GM18873 (cell line): Measurements from ENCODE around the gene ZNF787.
"Not testable (repeated sequence)": the region's sequence is repeated elsewhere in the genome, so short reads cannot be mapped to it uniquely, and the experiment has no call there.

Source experiments
- ATAC-seq: cut with Tn5 transposase; IDR thresholded peaks from one replicate; pipeline ENCODE4 v1.9.1; 2021; ENCODE audit warnings: mild to moderate bottlenecking, moderate library complexity, moderate number of reproducible peaks; ENCODE audit not compliant: unreplicated experiment, low FRiP score

Gene ZNF787

GRCh38 chr19:56107626-56108351, 13.3 kb downstream of the ZNF787 start:
- no peak for ATAC-seq

DNA sequence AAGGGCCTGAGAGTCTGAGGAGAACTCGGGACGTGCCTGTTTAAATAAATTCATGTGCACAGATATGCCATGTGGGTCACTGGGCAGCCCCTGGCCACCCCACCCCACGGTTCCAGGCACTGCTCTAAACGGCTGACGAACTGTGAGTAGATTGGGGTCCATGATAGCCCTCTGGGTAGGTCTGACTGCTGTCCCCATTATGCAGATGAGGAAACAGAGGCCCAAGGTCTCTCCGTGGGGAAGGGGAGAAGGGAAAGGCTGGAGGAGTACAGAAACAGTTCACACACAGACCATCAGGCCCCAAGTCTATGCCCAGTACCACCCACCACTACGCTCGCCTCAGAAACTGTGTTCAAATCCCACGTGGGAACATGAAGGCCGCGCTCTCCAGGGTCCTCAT, 14.1 kb downstream of the ZNF787 start:
- no peak for ATAC-seq

- no peak for ATAC-seq
These were observed 14.7 kb downstream of the ZNF787 start for GRCh38 chr19:56106397-56106849.

DNA sequence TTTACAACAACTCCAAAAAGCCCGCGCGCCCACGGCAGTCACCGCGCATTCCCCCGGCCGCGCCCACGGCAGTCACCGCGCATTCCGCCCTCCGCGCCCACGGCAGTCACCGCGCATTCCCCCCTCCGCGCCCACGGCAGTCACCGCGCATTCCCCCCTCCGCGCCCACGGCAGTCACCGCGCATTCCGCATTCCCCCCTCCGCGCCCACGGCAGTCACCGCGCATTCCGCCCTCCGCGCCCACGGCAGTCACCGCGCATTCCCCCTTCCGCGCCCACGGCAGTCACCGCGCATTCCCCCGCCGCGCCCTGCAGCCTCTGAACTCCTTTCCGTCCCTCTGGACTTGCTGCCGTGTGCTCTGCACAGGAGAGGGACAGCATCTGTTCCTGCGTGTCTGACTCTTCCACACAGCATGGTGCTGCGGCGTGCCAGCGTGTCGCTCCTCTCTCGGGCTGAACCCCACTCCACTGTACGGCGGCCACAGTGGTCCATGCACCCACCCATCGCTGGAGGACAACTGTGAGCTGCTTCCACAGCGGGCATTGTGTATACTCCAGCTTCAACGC, 15.2 kb downstream of the ZNF787 start:
- ATAC-seq: not testable (repeated sequence)

GRCh38 chr19:56105090-56105701, 15.9 kb downstream of the ZNF787 start:
- ATAC-seq: no peak

DNA sequence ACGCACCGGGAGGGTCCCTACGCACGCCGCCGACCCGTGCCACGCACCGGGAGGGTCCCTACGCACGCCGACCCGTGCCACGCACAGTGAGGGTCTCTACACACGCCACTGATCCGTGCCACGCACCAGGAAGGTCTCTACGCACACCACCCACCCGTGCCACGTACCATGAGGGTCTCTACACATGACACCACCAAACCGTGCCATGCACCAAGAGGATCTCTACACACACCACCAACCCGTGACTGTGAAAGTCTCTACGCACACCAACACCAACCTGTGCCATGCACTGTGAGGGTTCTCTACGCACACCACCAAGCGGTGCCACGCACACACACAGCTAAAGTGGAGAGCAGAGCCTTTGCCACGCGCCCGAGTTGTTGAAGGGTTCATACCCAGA, 16.7 kb downstream of the ZNF787 start:
- no peak for ATAC-seq

GRCh38 chr19:56103027-56103614, 18.0 kb downstream of the ZNF787 start:
- ATAC-seq: no peak

- ATAC-seq: no peak
These were observed 19.2 kb downstream of the ZNF787 start for GRCh38 chr19:56101746-56102535.

- ATAC-seq: no peak
These were observed 20.0 kb downstream of the ZNF787 start for GRCh38 chr19:56101095-56101494.

GRCh38 chr19:56099638-56100539, 21.2 kb downstream of the ZNF787 start:
- ATAC-seq: no peak

- no peak for ATAC-seq
These were observed 22.1 kb downstream of the ZNF787 start for GRCh38 chr19:56098731-56099568.

DNA sequence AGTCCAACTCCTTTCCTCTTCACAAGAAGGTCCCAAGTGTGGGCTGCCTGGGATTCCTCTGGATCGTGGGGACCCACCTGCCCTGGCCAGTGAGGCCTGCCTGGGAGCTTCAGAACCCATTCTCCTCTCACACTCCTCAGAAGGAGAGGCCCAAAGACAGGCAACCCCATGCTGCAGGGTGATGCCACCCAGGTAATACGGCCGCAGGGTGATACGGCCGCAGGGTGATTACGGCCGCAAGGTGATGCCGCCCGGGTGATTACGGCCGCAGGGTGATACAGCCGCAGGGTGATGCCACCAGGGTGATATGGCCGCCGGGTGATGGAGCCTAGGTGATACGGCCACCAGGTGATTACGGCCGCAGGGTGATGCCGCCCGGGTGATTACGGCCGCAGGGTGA, 22.9 kb downstream of the ZNF787 start:
- not testable (repeated sequence) for ATAC-seq

GRCh38 chr19:56097776-56098175, 23.3 kb downstream of the ZNF787 start:
- ATAC-seq: no peak

GRCh38 chr19:56097306-56097705, 23.8 kb downstream of the ZNF787 start:
- no peak for ATAC-seq

- no peak for ATAC-seq
These were observed 24.4 kb downstream of the ZNF787 start for GRCh38 chr19:56096665-56097064.

GRCh38 chr19:56094449-56094848, 26.6 kb downstream of the ZNF787 start:
- ATAC-seq: no peak

- no peak for ATAC-seq
These were observed 28.1 kb downstream of the ZNF787 start for GRCh38 chr19:56092685-56093631.
